HCT116 (cell line): Measurements from ENCODE around the gene LUC7L. TPM values are rescaled to one million over a fixed set of nuclear protein-coding genes. Genes with fewer than 3 reads are reported as not detected.

Experiments used
- ATAC-seq: fragments of 200-7000 bp; cut with Tn5 transposase; 2 replicates; pipeline ENCODE4 v1.9.1; 2020; ENCODE audit warnings: mild to moderate bottlenecking, moderate library complexity
- BruUV-seq: library from RNA; stranded (reverse); fragments of 400-500 nt; replicated peaks from 2 replicates; lab custom pipeline; 2021; lab: Mats Ljungman, UMichigan
- CTCF ChIA-PET: fragments of 300-600 bp; sonication (Branson Sonifier 250); formaldehyde crosslinking; loops from one replicate; lab custom pipeline; 2021; ENCODE audit warnings: antibody characterized with exemption; lab: Charles Lee
- POLR2A ChIA-PET: fragments of 300-600, 350-600 bp; sonication (Branson Sonifier 250); formaldehyde crosslinking; loops from one replicate; lab custom pipeline; 2021; ENCODE audit warnings: antibody characterized with exemption; lab: Charles Lee
- RAD21 ChIA-PET, 2 experiments: fragments of 300-600 bp; sonication (Branson Sonifier 250); formaldehyde crosslinking; loops; one replicate each; lab custom pipeline; 2023; ENCODE audit warnings: low total read pairs in 2 of 2; ENCODE audit not compliant: uncharacterized antibody in 2 of 2, unreplicated experiment in 2 of 2, low non-redundant PET in 1 of 2; lab: Charles Lee
- DNase-seq: peaks from one replicate; pipeline ENCODE4 v3.0.0-alpha.2; 2010; ENCODE audit warnings: low read depth, low spot score
- H2AFZ ChIP-seq: fragments of 200-600 bp; shearing (Covaris generic), sonication (generic); 2 replicates; pipeline ENCODE4 v1.6.1; 2017; ENCODE audit warnings: low read depth, mixed run types, mixed read lengths, antibody characterized with exemption, low read length; ENCODE audit not compliant: poor library complexity, severe bottlenecking
- H3K27ac ChIP-seq: 2 replicates; pipeline ENCODE4 v1.5.1; 2012; ENCODE audit warnings: low read depth, low read length
- H3K27me3 ChIP-seq: fragments of 200-600 bp; sonication (generic); 2 replicates; pipeline ENCODE4 v1.6.1; 2016; ENCODE audit warnings: mixed run types, low read length, mixed read lengths; ENCODE audit not compliant: insufficient read depth
- H3K36me3 ChIP-seq, 2 experiments: fragments of 200-500 bp in 1 of 2; fragments of 200-600 bp in 1 of 2; sonication (Bioruptor generic) in 1 of 2; sonication (generic) in 1 of 2; 2 replicates each; pipeline versions ENCODE4 v1.5.1 to v1.6.1; 2014 to 2016; ENCODE audit warnings: low read length in 2 of 2, inconsistent platforms in 1 of 2, mixed read lengths in 1 of 2, mixed run types in 1 of 2; ENCODE audit not compliant: insufficient read depth in 2 of 2, control insufficient read depth in 1 of 2
- H3K4me1 ChIP-seq, 2 experiments: fragments of 200-600 bp in 1 of 2; sonication (generic) in 1 of 2; 2 replicates each; pipeline versions ENCODE4 v1.5.1 to v1.6.1; 2012 to 2017; ENCODE audit warnings: low read length in 2 of 2, inconsistent platforms in 1 of 2, mild to moderate bottlenecking in 1 of 2, mixed read lengths in 1 of 2, mixed run types in 1 of 2, moderate library complexity in 1 of 2; ENCODE audit not compliant: insufficient read depth in 2 of 2, control insufficient read depth in 1 of 2
- H3K4me2 ChIP-seq: fragments of 200-600 bp; sonication (generic); 2 replicates; pipeline ENCODE4 v1.6.1; 2017; ENCODE audit warnings: mixed run types, low read length, mixed read lengths
- H3K4me3 ChIP-seq, 2 experiments: fragments of 200-600 bp in 1 of 2; sonication (generic) in 1 of 2; replicated peaks in 1 of 2; 2 replicates each; pipeline ENCODE4 v1.5.1; 2011 to 2016; ENCODE audit warnings: low read length in 2 of 2, control low read depth in 1 of 2, low read depth in 1 of 2, mild to moderate bottlenecking in 1 of 2, mixed read lengths in 1 of 2, mixed run types in 1 of 2
- H3K79me2 ChIP-seq: fragments of 200-600 bp; sonication (generic); 2 replicates; pipeline ENCODE4 v1.6.1; 2017; ENCODE audit warnings: mild to moderate bottlenecking, mixed run types, low read length, moderate library complexity, mixed read lengths; ENCODE audit not compliant: insufficient read depth
- H3K9ac ChIP-seq: fragments of 200-600 bp; sonication (generic); 2 replicates; pipeline ENCODE4 v1.6.1; 2016; ENCODE audit warnings: low read length, mixed read lengths
- H3K9me2 ChIP-seq: fragments of 200-600 bp; sonication (generic), shearing (Covaris generic); 2 replicates; pipeline ENCODE4 v1.6.1; 2017; ENCODE audit warnings: mixed run types, mild to moderate bottlenecking, moderate library complexity; ENCODE audit not compliant: insufficient read depth
- H3K9me3 ChIP-seq, 2 experiments: fragments of 200-500 bp in 1 of 2; fragments of 200-600 bp in 1 of 2; sonication (Bioruptor generic) in 1 of 2; sonication (generic) in 1 of 2; 2 replicates each; pipeline ENCODE4 v1.6.1; 2014 to 2017; ENCODE audit warnings: low read length in 2 of 2, mixed read lengths in 2 of 2, inconsistent platforms in 1 of 2, low read depth in 1 of 2, mild to moderate bottlenecking in 1 of 2, mixed run types in 1 of 2, moderate library complexity in 1 of 2; ENCODE audit not compliant: control insufficient read depth in 1 of 2, insufficient read depth in 1 of 2
- H4K20me1 ChIP-seq: fragments of 200-600 bp; sonication (generic), shearing (Covaris generic); 2 replicates; pipeline ENCODE4 v1.6.1; 2017; ENCODE audit warnings: mixed run types, mild to moderate bottlenecking, moderate library complexity; ENCODE audit not compliant: insufficient read depth
- CTCF ChIP-seq, 3 experiments: fragments of 200-600 bp in 1 of 3; sonication (generic) in 1 of 3; IDR thresholded peaks in 2 of 3; conservative IDR thresholded peaks in 1 of 3; 2 replicates each; pipeline ENCODE4 v1.5.1; 2012 to 2017; ENCODE audit warnings: low read depth in 2 of 3, low read length in 2 of 3, antibody characterized with exemption in 1 of 3, borderline replicate concordance in 1 of 3, control low read depth in 1 of 3, mild to moderate bottlenecking in 1 of 3, mixed read lengths in 1 of 3, mixed run types in 1 of 3, moderate library complexity in 1 of 3; ENCODE audit not compliant: insufficient read depth in 1 of 3
- POLR2AphosphoS5 ChIP-seq: IDR thresholded peaks from 2 replicates; pipeline ENCODE4 v1.6.1; 2011; ENCODE audit warnings: mild to moderate bottlenecking, low read depth, low read length, moderate library complexity
- RAD21 ChIP-seq: IDR thresholded peaks from 2 replicates; pipeline ENCODE4 v1.6.1; 2012; ENCODE audit warnings: low read depth, mild to moderate bottlenecking
- intact Hi-C: fragments of 100-400 bp; cut with micrococcal nuclease; formaldehyde crosslinking; loops from 2 replicates; pipeline ENCODE4 v1.10.0; 2022
- total RNA-seq: library from RNA; stranded (reverse); gene quantifications from one replicate; pipeline ENCODE4 v1.2.1, GENCODE V29; 2021; ENCODE audit not compliant: unreplicated experiment
- TF ChIP-seq, protein P1 (sequence below): IDR thresholded peaks from 2 replicates; pipeline ENCODE4 v1.6.1; 2012; ENCODE audit warnings: low read depth

The LUC7L gene
- total RNA-seq, 1 experiment from 2014 or later = 50.5 TPM

DNA sequence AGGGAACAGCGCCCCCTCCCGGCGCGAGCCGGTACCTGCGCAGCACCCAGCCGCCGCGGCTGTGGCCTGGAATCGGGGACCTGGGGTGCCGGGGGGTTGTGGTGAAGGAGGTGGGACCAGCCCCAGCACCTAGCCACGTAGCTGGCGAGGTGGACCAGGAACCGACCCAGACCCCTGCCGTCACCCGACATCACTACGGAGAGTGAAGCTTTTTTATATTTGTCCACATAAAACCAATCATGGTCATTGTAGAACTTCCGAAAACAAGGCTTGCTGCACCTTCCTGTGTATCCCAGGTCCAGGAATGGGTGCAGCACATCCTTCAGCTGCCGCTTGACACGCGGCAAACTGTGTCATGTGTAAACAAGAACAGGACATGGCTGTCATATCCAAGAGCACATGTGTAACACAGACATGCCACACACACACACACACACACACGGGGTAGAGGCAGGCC, 47.7 kb downstream of the LUC7L start:
- intact Hi-C loops = loop anchor here (1.0 kb wide), 1 partner anchor 74 kb away; no protein-coding TSS in a partner anchor
- Histone ChIP-seq H2AFZ (no peak overlapping the region), H3K4me1 (peaks cover 0 to 5% of the 10 kb centered on the region in 2 experiments; a peak in 1 of 4 replicates), H3K9ac (no peak overlapping the region), H3K79me2 (no peaks in the 10 kb centered on the region), H3K4me2 (no peak overlapping the region), H3K9me2 (no peaks in the 10 kb centered on the region), H3K36me3 (no peaks in the 10 kb centered on the region), H3K9me3 (no peaks in the 10 kb centered on the region), H3K27ac (no peak overlapping the region), H4K20me1 (no peaks in the 10 kb centered on the region), H3K27me3 (no peaks in the 10 kb centered on the region), H3K4me3 (no peak overlapping the region)
- TF ChIP-seq POLR2AphosphoS5 (0 out of 2 replicates have a peak, but pooled peaks have one; percentile 19), CTCF (IDR thresholded peaks at IDR 0.05 in 2 of 3, conservative IDR thresholded peaks at IDR 0.05 in 1 of 3; ENCODE audit: borderline replicate concordance in 1 of 3, insufficient read depth in 1 of 3, low read depth in 2 of 3, low read length in 2 of 3) (peak; percentile 51 to 70 (median 68); a peak in 5 of 6 replicates), RAD21 (peak; percentile 74)
- TF ChIP-seq, protein P1, sequence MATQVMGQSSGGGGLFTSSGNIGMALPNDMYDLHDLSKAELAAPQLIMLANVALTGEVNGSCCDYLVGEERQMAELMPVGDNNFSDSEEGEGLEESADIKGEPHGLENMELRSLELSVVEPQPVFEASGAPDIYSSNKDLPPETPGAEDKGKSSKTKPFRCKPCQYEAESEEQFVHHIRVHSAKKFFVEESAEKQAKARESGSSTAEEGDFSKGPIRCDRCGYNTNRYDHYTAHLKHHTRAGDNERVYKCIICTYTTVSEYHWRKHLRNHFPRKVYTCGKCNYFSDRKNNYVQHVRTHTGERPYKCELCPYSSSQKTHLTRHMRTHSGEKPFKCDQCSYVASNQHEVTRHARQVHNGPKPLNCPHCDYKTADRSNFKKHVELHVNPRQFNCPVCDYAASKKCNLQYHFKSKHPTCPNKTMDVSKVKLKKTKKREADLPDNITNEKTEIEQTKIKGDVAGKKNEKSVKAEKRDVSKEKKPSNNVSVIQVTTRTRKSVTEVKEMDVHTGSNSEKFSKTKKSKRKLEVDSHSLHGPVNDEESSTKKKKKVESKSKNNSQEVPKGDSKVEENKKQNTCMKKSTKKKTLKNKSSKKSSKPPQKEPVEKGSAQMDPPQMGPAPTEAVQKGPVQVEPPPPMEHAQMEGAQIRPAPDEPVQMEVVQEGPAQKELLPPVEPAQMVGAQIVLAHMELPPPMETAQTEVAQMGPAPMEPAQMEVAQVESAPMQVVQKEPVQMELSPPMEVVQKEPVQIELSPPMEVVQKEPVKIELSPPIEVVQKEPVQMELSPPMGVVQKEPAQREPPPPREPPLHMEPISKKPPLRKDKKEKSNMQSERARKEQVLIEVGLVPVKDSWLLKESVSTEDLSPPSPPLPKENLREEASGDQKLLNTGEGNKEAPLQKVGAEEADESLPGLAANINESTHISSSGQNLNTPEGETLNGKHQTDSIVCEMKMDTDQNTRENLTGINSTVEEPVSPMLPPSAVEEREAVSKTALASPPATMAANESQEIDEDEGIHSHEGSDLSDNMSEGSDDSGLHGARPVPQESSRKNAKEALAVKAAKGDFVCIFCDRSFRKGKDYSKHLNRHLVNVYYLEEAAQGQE = no peak
- RAD21 ChIA-PET = no interaction called here
- CTCF ChIA-PET = interaction anchor here (2.1 kb wide), 1 partner anchor 116 kb away, joined by 6 read pairs; no protein-coding TSS in a partner anchor
- POLR2A ChIA-PET = no interaction called here
- DNase-seq = no peak
- ATAC-seq = peak; percentile 21
- no TSS peak for BruUV-seq
